Ovary (tissue), 9 donors: ENCODE results near the gene ABCF3. TPM values are rescaled to one million over a fixed set of nuclear protein-coding genes. Genes with fewer than 3 reads are reported as not detected.

Source experiments
- DNase-seq, 5 donors: peaks; one replicate each; pipeline ENCODE4 v3.0.0-alpha.2; 2019 to 2020
- H3K27ac ChIP-seq, 2 donors: fragments of 200-600 bp; one replicate each; pipeline versions ENCODE4 v1.5.1 to v1.8.0; 2019 to 2022
- H3K27me3 ChIP-seq: fragments of 200-600 bp; one replicate; pipeline ENCODE4 v1.8.0; 2022
- H3K36me3 ChIP-seq: fragments of 200-600 bp; sonication (generic); one replicate; pipeline ENCODE4 v1.5.1; 2019
- H3K4me1 ChIP-seq: one replicate; pipeline ENCODE4 v1.8.1; 2013; ENCODE audit warnings: mild to moderate bottlenecking, moderate library complexity; ENCODE audit not compliant: insufficient read depth
- H3K4me3 ChIP-seq: fragments of 200-600 bp; sonication (generic); one replicate; pipeline ENCODE4 v1.5.1; 2017
- H3K9me3 ChIP-seq, 2 donors: fragments of 200-600 bp in 1 of 2; sonication (generic) in 1 of 2; one replicate each; pipeline versions ENCODE4 v1.5.1 to v1.8.1; 2013 to 2019; ENCODE audit warnings: mild to moderate bottlenecking in 1 of 2, moderate library complexity in 1 of 2
- CTCF ChIP-seq, 3 donors: fragments of 450-650 bp in 2 of 3; fragments of 200-600 bp in 1 of 3; IDR thresholded peaks; one replicate each; pipeline versions ENCODE4 v1.5.1 to v1.8.0; 2016 to 2022; ENCODE audit warnings: antibody characterized with exemption in 3 of 3, mild to moderate bottlenecking in 1 of 3
- EP300 ChIP-seq: sonication (generic); formaldehyde crosslinking; IDR thresholded peaks from one replicate; pipeline ENCODE4 v1.6.1; 2017; ENCODE audit warnings: antibody characterized with exemption
- POLR2A ChIP-seq: fragments of 450-650 bp; IDR thresholded peaks from one replicate; pipeline ENCODE4 v1.6.1; 2017; ENCODE audit warnings: antibody characterized with exemption, mild to moderate bottlenecking, moderate library complexity
- WGBS, 3 donors: extraction: QIAGEN DNeasy Blood & Tissue Kit in 1 of 3; methylation state at CpG; one replicate each; pipeline versions ENCODE4 v1.1.5 to v1.1.7; 2013 to 2017; 5-methylcytosine and 5-hydroxymethylcytosine counted together
- intact Hi-C, 4 donors: fragments of 100-400 bp; cut with DNase I; formaldehyde crosslinking; loops; one replicate each; pipeline versions ENCODE4 v1.11.0 to v1.15.1; 2022 to 2023
- polyA plus RNA-seq, 2 donors: library from polyadenylated mRNA; stranded (reverse); fragments of 200-250 nt in 1 of 2; fragments of 350-450 nt in 1 of 2; fragmentation: Illumina TruSeq in 1 of 2; extraction: RNeasy Lipid Tissue Mini Kit (QIAGEN cat#74804) in 1 of 2; gene quantifications; one replicate each; pipeline ENCODE4 v1.2.3, GENCODE V29; 2013 to 2014
- total RNA-seq, 7 donors: library from RNA; depleted of rRNA in 2 of 7; stranded (reverse); fragments of >200 nt in 2 of 7; fragmentation: NEBNext Ultra II Directional in 3 of 7; extraction: Animal tissue kit (Norgen Biotek cat#: 25700) in 3 of 7; gene quantifications; one replicate each; pipeline versions ENCODE4 v1.1.0 to v1.2.4, GENCODE V29; 2016 to 2023
- donor health status: DM: no; HTN: no; CAD: no; lungs with moderate emphysema.
- donor health status: DM: no; HTN: no; CAD: no.
- donor health status: Bipolar disorder and iron deficiency.
- donor health status: DM: yes; HTN: yes; CAD: no.
- donor health status: DM: no; HTN: no; CAD: no.
- donor health status: DM: yes; HTN: yes; CAD: no.

ABCF3 gene
- total and polyA plus RNA-seq, 9 donors: 30.2 to 82.0 (median 58.2) TPM

GRCh38 chr3:184143327-184143726 is 42.7 kb upstream of the ABCF3 start:
- Histone ChIP-seq H3K27ac (no peak overlapping the region), H3K27me3 (no peaks in the 10 kb centered on the region), H3K4me1 (no peaks in the 10 kb centered on the region), H3K36me3 (no peaks in the 10 kb centered on the region), H3K9me3 (no peaks in the 10 kb centered on the region), H3K4me3 (no peak overlapping the region)
- 87 to 91% (median 90%) methylated on average over 3 of the region's 3 CpGs for WGBS, 3 donors
- no peak for DNase-seq
- TF ChIP-seq CTCF (IDR thresholded peaks at IDR 0.05) (no peak), EP300 (no peak), POLR2A (no peak)
- intact Hi-C loops: loop anchor here in 2 of 4 donors (5.0 to 10.0 kb wide), 2 partner anchors 99 to 101 kb away; partner anchors contain the start of genes ALG3 (in 1 of the 2) and EEF1AKMT4 (in 1 of the 2)

- H3K27ac ChIP-seq: no peak overlapping the region
- no peak for TF ChIP-seq EP300
- no peak for TF ChIP-seq CTCF (IDR thresholded peaks at IDR 0.05)
- TF ChIP-seq POLR2A: no peak
- 59 to 67% (median 64%) methylated on average over 5 of the region's 5 CpGs for WGBS, 3 donors
- DNase-seq: no peak
- no peaks in the 10 kb centered on the region for H3K4me1 ChIP-seq
- H3K9me3 ChIP-seq: no peaks in the 10 kb centered on the region
- intact Hi-C loops: loop anchor here in 2 of 4 donors (5.0 to 10.0 kb wide), 2 partner anchors 98 to 100 kb away; partner anchors contain the start of genes ALG3 (in 1 of the 2) and EEF1AKMT4 (in 1 of the 2)
- no peak overlapping the region for H3K4me3 ChIP-seq
- no peaks in the 10 kb centered on the region for H3K36me3 ChIP-seq
- H3K27me3 ChIP-seq: no peaks in the 10 kb centered on the region
These were observed 41.5 kb upstream of the ABCF3 start for GRCh38 chr3:184144505-184144904.

GRCh38 chr3:184145111-184145524 is 40.9 kb upstream of the ABCF3 start:
- intact Hi-C loops: loop anchor here in 1 of 4 donors (10.0 kb wide), 1 partner anchor 100 kb away; the partner anchor contains the start of genes ALG3 and EEF1AKMT4
- WGBS, 3 donors: 24 to 31% (median 28%) methylated on average over 4 of the region's 4 CpGs
- peak in 1 of 5 donors; percentile 38 for DNase-seq
- no peaks in the 10 kb centered on the region for H3K9me3 ChIP-seq
- no peak overlapping the region for H3K27ac ChIP-seq
- no peak for TF ChIP-seq CTCF (IDR thresholded peaks at IDR 0.05)
- TF ChIP-seq POLR2A: no peak
- no peak for TF ChIP-seq EP300
- no peaks in the 10 kb centered on the region for H3K27me3 ChIP-seq
- no peak overlapping the region for H3K4me3 ChIP-seq
- H3K4me1 ChIP-seq: no peaks in the 10 kb centered on the region
- no peaks in the 10 kb centered on the region for H3K36me3 ChIP-seq

GRCh38 chr3:184145751-184146270 is 40.2 kb upstream of the ABCF3 start:
- H3K27ac ChIP-seq: no peak overlapping the region
- no peaks in the 10 kb centered on the region for H3K27me3 ChIP-seq
- no peaks in the 10 kb centered on the region for H3K4me1 ChIP-seq
- intact Hi-C loops: loop anchor here in 1 of 4 donors (10.0 kb wide), 1 partner anchor 99 kb away; the partner anchor contains the start of genes ALG3 and EEF1AKMT4
- no peaks in the 10 kb centered on the region for H3K9me3 ChIP-seq
- DNase-seq: no peak
- H3K36me3 ChIP-seq: no peaks in the 10 kb centered on the region
- H3K4me3 ChIP-seq: no peak overlapping the region
- WGBS, 3 donors: 81 to 93% (median 85%) methylated on average over 8 of the region's 8 CpGs
- TF ChIP-seq POLR2A: no peak
- no peak for TF ChIP-seq EP300
- TF ChIP-seq CTCF (IDR thresholded peaks at IDR 0.05): no peak
